Thyroid gland (tissue), 4 donors: ENCODE results near the gene RNF220.

ENCODE experiments used
- POLR2A ChIP-seq, 2 donors: fragments of 450-650 bp; IDR thresholded peaks; one replicate each; pipeline ENCODE4 v1.6.1; 2017; ENCODE audit warnings: antibody characterized with exemption in 2 of 2, mild to moderate bottlenecking in 2 of 2, moderate library complexity in 1 of 2
- TF ChIP-seq, protein P1 (sequence below), 6 experiments: fragments of 200-600 bp in 3 of 6; fragments of 450-650 bp in 3 of 6; sonication (generic) in 3 of 6; IDR thresholded peaks; one replicate each; pipeline ENCODE4 v1.5.1; 2016 to 2019; ENCODE audit warnings: antibody characterized with exemption in 6 of 6, mild to moderate bottlenecking in 2 of 6, inconsistent platforms in 1 of 6, moderate library complexity in 1 of 6

DNA sequence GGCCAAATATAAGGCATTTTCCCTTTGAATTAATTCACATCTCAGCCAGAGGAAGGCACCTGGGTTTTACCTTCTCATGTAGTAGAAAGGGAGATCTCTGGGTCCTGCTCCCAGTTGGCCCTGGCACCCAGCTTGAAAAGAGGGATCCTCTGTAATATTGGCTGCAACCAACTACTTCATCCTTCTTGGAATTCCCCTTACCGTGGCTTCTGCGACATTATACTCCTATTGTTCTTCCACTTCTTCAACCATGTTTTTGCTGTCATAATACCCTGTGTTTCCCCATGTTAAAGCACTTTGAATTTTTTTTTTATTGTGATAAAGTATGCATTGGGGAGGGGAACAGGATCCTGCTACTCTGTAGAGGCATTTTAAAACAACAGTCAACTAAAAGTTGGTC, 26.8 kb downstream of the RNF220 start:
- TF ChIP-seq POLR2A (IDR thresholded peaks at IDR 0.05), result no peak
- TF ChIP-seq, protein P1, sequence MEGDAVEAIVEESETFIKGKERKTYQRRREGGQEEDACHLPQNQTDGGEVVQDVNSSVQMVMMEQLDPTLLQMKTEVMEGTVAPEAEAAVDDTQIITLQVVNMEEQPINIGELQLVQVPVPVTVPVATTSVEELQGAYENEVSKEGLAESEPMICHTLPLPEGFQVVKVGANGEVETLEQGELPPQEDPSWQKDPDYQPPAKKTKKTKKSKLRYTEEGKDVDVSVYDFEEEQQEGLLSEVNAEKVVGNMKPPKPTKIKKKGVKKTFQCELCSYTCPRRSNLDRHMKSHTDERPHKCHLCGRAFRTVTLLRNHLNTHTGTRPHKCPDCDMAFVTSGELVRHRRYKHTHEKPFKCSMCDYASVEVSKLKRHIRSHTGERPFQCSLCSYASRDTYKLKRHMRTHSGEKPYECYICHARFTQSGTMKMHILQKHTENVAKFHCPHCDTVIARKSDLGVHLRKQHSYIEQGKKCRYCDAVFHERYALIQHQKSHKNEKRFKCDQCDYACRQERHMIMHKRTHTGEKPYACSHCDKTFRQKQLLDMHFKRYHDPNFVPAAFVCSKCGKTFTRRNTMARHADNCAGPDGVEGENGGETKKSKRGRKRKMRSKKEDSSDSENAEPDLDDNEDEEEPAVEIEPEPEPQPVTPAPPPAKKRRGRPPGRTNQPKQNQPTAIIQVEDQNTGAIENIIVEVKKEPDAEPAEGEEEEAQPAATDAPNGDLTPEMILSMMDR (IDR thresholded peaks at IDR 0.05), result no peak
